GM12891 (cell line): ENCODE measurements around the gene GNAI1.

Experiments used
- DNase-seq: peaks from one replicate; pipeline ENCODE4 v3.0.0; 2011; ENCODE audit warnings: low spot score; ENCODE audit not compliant: insufficient read length
- FAIRE-seq: peaks from 2 replicates; lab custom pipeline; 2011; peaks lifted over from hg19 to GRCh38; lab: Jason Lieb, UNC
- PAX5 ChIP-seq: IDR thresholded peaks from 2 replicates; pipeline ENCODE4 v1.6.1; 2011; ENCODE audit warnings: low read length, moderate library complexity, mild to moderate bottlenecking; ENCODE audit not compliant: insufficient read depth, severe bottlenecking
- POLR2A ChIP-seq: IDR thresholded peaks from 2 replicates; pipeline ENCODE4 v1.6.1; 2011; ENCODE audit warnings: low read depth, low read length, control low read depth
- POLR2AphosphoS5 ChIP-seq: IDR thresholded peaks from 2 replicates; pipeline ENCODE4 v1.6.1; 2011; ENCODE audit warnings: low read depth, low read length, control low read depth
- POU2F2 ChIP-seq: IDR thresholded peaks from 2 replicates; pipeline ENCODE4 v1.6.1; 2011; ENCODE audit warnings: low read depth, mild to moderate bottlenecking, control low read depth, low read length, moderate library complexity
- SPI1 ChIP-seq: IDR thresholded peaks from 2 replicates; pipeline ENCODE4 v1.6.1; 2011; ENCODE audit warnings: low read depth, low read length, control low read depth
- TAF1 ChIP-seq: IDR thresholded peaks from 2 replicates; pipeline ENCODE4 v1.6.1; 2011; ENCODE audit warnings: low read depth, low read length, control low read depth

The GNAI1 gene

DNA sequence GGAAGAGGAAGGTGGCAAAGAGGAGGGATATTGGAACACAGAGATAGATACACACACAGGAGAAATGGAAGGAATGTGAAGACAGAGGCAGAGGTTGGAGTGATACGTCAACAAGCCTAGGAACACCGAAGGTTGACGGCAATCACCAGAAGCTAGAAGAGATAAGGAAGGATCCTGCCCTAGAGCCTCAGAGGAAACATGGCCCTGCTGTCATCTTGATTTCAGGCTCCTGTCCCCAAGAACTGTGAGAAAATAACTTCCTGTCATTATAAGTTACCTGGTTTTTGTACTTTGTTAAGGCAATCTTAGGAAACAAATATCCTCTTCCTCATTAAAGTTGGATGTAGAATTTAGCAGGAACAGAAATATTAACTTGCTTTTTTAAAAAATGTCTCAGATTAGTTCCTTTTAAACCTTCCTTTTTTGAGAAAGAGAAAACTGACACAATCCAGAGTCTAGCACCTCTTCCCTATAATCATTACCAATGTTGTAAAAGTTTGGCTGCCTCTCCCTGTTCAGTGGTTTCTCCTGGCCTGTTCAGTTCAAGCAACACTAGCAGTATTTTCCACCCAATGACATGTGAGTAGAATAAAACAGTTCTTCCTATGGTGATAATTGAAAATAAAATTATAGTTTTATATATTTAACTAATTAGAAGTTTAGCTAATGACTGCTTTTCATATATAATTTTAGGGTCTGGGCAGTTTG lies 28.8 kb upstream of the GNAI1 start:
- DNase-seq (no peak), FAIRE-seq (no peak)
- no peak for TF ChIP-seq PAX5
- no peak for TF ChIP-seq SPI1
- TF ChIP-seq POLR2AphosphoS5 = no peak
- no peak for TF ChIP-seq TAF1
- no peak for TF ChIP-seq POU2F2
- no peak for TF ChIP-seq POLR2A

DNA sequence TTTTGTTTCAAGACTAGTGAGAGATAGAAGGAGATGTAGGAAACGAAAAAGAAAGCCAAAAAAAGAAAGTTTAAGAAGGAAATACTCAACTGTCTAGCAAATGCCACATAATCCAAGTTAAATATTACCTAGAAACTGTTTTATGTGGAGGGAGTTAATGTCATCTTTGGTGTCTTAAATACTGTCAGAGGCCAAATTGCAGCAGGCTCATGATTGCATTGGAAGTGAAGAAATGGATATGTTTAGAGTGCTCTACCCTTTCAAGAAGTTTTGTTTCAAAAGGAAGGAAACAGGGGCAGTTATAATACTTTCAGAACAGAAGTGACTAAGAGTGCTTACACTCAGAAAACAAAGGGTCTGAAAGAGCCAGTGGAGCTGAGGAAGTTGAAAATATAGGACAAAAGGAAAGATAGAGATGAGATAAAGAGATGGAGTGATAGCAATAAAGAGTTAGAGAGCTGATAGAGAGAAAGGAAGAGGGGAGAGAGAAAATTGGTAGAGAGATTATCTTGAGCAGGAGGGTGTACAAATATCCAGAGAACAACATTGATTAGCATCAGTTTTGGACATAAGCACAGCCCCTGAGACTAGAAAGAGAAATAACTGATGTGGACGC lies 28.0 kb upstream of the GNAI1 start:
- no peak for FAIRE-seq
- TF ChIP-seq POLR2A (no peak), POU2F2 (no peak), TAF1 (no peak)
- no peak for DNase-seq

DNA sequence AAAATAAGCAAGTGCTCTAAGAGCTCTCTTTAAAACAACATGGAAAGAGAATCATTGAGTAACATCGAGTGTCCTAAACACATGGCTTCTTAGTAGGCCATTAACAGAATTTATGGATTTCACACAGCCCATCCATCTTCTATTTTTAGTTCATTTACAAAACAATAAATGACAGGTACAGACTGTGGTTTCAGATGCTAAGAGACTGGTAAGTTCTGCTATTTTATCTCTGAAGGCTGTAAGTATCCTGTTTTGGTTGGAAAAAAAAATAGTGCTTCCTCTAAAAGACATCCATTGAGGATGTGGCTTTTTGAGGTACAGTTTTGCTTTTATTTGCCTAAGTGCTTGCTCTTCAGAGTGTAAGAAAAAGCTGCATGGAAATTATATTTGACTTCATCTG lies 27.4 kb upstream of the GNAI1 start:
- FAIRE-seq (no peak), DNase-seq (no peak)
- no peak for TF ChIP-seq TAF1
- TF ChIP-seq POU2F2 = no peak

DNA sequence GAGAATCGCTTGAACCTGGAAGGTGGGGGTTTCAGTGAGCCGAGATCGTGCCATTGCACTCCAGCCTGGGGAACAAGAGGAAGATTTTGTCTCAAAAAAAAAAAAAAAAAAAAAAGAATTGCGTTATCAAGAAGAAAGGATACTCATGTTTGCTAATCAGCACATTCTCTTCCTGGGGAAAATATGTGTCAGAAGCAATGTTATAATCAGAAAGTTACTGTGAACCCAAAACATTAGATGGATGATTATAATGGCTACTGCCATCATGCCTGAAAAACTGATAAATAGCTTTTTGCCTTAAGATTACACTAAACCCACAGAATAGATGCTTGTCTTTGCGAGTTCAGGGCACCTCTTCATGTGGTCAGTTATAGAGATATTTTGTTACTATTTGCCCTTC lies 24.3 kb upstream of the GNAI1 start:
- TF ChIP-seq PAX5 (no peak), POLR2AphosphoS5 (no peak), POLR2A (no peak), TAF1 (no peak), POU2F2 (no peak), SPI1 (no peak)
- FAIRE-seq (no peak), DNase-seq (no peak)

DNA sequence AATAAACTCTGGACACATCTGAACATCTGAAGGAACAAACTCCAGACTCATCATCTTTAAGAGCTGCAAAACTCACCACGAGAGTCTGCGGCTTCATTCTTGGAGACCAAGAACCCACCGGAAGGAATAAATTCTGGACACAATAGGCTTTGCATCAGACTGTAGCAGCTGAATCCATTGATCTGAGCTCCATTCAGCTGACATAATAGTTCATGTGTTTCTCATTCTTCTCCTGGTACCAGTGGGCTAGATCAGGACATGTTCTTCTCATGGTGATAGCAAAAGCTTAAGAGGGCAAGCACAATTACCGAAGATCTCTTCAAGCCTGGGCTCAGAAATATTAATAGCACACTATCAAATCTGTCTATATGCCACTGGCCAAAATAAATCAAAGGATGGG lies 20.5 kb upstream of the GNAI1 start:
- no peak for TF ChIP-seq POLR2A
- DNase-seq (no peak), FAIRE-seq (no peak)

DNA sequence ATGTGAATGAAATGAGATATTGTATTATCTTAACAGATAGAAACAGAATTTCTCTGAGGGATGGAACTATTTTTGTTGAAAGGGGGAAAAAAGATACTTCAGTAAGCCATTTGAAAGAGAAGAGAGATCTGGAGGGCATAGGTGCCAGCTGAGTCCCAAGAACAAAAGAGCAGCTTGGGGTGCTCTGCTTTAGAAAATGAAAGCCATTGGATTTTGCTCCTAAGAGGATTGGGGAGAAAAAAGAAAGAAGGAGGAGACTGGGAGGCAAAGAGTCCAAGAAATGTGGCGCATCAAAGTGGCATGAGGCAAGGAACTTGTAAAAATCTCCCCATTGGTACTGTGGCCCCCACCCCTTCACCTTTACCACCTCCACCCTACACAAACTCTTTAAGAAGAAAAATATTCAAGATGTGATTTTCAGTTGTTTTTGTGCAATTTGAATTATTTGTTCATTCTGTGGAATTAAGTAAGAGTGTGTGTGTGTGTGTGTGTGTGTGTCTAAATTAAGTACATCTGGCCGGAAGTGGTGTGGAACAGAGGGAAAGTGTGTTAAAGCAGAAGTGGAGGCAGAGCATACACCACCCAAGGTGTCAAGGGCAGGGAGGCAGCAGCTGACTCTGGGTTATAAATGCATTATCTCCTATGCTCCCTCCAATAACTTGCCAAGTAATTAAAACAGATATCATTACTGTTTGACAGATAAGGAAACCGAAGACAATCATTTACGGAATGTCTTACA lies 9.9 kb upstream of the GNAI1 start:
- DNase-seq = no peak
- TF ChIP-seq TAF1 = no peak
- no peak for TF ChIP-seq POLR2A
- no peak for FAIRE-seq

DNA sequence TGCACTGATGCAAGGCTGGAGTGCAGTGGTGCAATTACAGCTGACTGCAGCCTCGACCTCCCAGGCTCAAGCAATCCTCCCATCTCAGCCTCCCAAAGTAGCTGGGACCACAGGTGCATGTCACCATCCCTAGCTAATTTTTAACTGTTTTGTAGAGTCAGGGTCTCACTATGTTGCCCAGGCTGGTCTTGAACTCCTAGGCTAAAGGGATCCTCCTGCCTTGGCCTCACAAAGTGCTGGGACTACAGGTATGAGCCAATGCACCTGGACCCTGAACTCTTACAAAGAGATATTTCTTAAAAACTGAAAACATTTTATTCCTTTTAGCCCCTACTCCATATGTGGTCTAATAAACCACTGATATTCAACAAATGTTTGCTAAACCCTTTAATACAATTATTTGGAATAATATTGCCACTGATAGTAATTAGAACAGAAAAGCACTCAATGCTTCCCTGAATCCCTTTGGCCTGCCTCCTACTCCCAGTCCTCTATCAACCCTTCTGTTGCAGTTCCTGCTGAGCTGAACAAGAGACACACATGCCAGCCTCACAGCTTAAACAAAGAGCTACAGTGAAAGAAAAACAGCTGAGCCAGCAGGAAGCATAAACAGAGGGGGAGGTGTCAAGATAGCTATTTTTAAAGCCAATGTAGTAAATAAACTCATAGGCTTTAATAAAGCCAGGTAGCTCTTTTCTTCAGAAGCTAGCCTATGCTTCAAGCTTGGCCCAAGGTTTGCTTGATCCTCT lies 7.0 kb upstream of the GNAI1 start:
- no peak for FAIRE-seq
- no peak for DNase-seq
- TF ChIP-seq POLR2AphosphoS5 (no peak), PAX5 (no peak), TAF1 (no peak), SPI1 (no peak), POU2F2 (no peak), POLR2A (no peak)

DNA sequence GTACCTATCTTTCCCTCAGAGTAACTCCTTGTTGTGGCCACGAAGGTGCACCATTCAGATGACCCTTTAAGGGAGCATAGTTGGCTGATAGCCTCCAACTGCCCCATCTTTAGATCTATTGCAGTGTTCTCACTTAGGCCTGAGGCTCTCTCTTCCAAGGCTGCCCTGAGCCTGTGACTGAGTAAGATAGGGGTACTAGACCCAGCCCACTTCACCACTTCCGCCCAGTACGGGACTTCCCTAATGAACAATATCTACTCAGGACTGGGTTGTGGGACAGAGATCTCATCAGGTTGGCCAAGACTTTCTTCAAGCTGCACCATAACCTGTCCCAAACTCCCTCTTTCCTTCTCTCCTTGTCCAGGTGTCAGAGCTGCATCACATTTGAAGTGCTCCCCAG lies 5.7 kb upstream of the GNAI1 start:
- DNase-seq (no peak), FAIRE-seq (no peak)
- TF ChIP-seq POLR2AphosphoS5 (no peak), POU2F2 (no peak), PAX5 (no peak), POLR2A (no peak), TAF1 (no peak), SPI1 (no peak)

GRCh38 chr7:80129785-80130184 lies 4.8 kb upstream of the GNAI1 start:
- no peak for TF ChIP-seq POU2F2
- TF ChIP-seq TAF1 = no peak
- DNase-seq (no peak), FAIRE-seq (no peak)
